Stimulated activated CD8-positive, alpha-beta memory T cell treated with anti-CD3 and anti-CD28 coated beads, Interleukin-12 subunit alpha, Interleukin-12 subunit beta, amount 100 ng/mL, for 1 hour (primary cell): Measurements from ENCODE around the gene SPATA31D1.

Source experiments
- DNase-seq: peaks from one replicate; pipeline ENCODE4 v3.0.0-alpha.2; 2020; ENCODE audit warnings: low read depth

Gene SPATA31D1

DNA sequence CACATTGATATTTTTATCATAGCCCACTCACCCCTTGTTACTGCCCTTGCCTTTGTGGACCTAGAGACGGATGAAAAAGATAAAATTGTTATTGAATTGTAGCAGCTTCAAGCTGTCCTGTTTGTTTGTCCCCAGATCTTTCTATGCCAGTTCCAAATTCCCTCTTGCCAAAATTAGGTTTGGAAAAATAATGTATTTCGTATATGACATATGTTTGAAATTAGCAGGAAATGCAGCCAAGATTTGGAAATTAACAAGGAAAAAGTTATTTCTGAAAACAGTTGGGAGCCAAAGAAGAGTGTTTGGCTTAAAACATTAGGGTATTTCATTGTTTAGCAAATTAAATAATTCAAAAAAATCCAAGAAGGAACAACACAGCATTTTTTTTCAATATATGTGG is 33.5 kb downstream of the SPATA31D1 start:
- no peak for DNase-seq

DNA sequence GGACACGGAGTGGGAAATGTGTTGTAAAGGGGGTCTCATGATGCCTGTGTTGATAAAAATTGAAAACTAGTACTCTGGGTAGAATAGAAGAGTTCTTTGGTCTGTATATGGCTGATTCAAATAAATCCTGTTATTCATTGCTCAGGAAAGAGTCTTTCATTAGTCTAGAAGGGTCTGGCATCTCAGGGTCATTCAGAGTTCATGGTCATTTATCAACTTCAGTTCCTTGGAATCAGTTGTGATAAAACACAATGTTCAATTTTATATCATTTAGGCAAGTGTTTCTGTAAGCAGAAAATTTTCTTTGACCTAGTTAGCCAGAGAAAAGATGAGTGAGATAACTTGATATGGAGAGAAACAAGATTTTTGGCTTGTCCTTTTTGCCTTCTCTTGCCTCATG is 36.3 kb downstream of the SPATA31D1 start:
- no peak for DNase-seq

DNA sequence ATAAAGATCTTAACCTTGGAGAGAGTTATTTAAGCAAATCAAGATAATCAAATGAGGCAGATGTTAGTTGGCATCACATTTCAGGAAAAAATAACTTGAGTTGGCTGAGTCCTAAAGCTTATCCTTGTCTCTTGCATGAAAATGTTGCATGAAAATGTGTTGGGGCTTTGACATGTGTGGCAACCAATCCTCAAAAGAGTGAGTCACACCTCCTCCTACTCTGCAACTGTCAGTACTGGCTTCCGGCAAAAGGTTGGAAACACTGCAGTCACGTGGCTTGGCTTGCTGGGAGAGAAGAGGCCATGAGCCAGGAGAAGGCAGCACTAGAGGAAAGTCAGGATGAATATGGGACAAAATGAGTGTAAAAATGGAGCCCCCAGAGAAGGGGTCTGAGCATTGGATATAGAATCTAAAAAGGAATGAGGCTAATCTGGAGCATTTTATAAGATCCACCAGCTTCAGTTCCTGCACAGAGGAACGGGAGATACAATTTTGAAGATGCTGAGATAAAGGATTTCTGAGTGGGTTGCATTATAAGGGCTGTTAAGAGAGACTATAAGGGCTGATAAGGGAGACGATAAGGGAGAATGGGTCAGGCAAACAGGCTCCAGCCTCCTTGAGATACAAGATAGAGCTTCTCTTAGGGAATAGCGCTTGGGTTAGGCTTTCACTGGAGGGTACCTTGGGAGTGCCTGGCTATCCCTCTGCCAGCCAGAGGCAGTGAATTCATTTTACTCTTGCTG is 43.1 kb downstream of the SPATA31D1 start:
- no peak for DNase-seq

DNA sequence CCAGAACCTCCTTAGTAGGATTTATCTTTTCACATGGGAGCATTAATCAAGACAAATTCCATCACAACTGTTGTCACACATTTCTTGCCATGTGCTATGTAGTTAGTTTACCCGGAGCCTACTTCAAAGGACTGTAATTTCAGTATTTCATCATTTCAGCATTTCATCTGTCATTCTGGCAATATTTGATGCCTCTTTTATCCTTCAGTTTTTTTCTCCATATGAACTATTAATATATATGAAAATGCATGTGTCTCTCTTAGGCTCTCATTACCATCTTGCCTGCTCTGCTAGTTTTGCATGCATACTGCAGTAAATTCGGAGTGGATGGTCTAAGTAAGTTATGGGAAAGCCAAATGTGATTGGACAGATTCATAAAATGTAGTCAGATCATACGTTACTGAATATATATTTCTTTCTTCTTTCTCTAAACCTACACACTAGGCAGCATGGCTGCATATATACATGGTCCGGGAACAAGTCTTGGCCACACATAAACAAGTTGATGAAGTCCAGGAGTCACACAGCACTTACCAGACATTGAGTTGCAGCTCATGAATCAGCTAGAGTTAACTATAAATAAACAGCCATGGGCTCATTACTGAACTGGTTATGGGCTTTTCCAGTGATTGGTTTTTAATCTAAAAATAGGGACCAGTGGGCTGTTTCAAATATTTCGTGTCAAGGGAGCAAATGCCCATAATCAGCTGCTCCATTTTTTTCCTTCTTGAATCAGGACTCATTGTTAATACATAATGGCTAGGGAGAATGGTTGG is 46.6 kb downstream of the SPATA31D1 start:
- DNase-seq: no peak

DNA sequence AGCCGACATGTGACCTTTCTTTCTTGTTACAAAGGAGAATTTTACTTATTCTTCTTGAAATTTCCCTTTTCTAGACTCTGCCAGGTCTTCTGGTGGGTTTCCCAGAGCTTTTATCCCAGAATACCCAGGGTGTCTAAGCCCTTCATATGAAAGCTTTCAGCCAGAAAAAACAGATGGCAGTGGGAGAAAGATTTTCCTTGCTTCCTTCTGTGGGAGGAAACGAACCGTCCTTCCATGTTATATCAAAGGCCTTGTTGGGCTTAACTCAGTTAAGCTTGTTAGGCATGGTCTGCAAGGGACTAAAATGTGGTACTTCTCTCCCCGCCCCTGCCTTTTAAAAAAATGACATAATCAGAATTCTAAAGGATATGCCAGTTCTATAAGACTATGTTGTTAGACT is 47.5 kb downstream of the SPATA31D1 start:
- no peak for DNase-seq

DNA sequence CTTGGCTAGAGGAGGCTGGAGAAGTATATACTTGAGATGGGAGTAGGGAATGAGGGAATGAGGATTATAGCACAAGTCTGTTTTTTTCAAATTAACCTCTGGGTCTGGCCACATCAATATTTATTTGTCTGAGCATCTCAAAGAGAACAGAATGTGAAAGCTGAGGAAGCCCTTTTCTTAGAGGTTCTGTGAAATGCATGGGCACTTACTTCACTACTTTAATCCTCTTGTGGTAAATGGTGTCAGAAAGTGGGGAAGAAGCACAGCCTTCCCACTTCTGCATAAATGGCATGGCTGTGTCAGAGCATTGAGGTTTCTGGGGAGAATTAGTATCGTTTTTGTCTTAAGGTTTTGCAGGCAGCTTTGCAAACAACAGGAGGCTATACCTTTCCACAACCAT is 48.6 kb downstream of the SPATA31D1 start:
- no peak for DNase-seq

DNA sequence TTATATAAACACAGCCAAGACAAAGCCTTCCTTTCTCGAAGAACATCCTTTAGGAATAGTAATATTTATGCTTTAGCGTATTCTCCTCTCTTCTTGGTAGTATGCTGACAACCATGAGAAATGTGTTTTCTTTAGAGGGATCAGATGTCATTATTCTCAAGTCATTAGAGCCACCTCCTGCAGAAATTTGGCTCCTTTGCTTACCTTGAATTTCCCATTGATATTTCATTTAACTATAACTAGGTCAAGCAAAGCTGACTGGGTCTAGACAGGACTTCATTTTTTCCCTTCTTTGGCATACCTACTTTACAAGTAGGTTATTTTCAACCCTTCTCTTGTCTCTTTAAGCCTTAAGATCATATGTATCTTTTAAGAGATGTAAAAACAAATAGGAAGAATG is 50.3 kb downstream of the SPATA31D1 start:
- no peak for DNase-seq
